Vagina (tissue), 2 donors: Measurements from ENCODE around the gene CHST6.

Experiments
- POLR2A ChIP-seq, 2 donors: fragments of 450-650 bp; IDR thresholded peaks; one replicate each; pipeline ENCODE4 v1.6.1; 2017; ENCODE audit warnings: antibody characterized with exemption in 2 of 2, mild to moderate bottlenecking in 2 of 2, moderate library complexity in 2 of 2
- POLR2AphosphoS5 ChIP-seq, 2 donors: sonication (generic); formaldehyde crosslinking; IDR thresholded peaks; one replicate each; pipeline ENCODE4 v1.9.0; 2017; ENCODE audit warnings: antibody characterized with exemption in 2 of 2, mild to moderate bottlenecking in 2 of 2, low read depth in 1 of 2; ENCODE audit not compliant: insufficient read depth in 1 of 2
- TF ChIP-seq, protein P1 (sequence below), 3 experiments: fragments of 450-650 bp in 2 of 3; fragments of 200-600 bp in 1 of 3; sonication (generic) in 1 of 3; IDR thresholded peaks; one replicate each; pipeline ENCODE4 v1.5.1; 2017 to 2019; ENCODE audit warnings: antibody characterized with exemption in 3 of 3, mild to moderate bottlenecking in 2 of 3, moderate library complexity in 2 of 3

GRCh38 chr16:75486676-75487313 lies 8.4 kb downstream of the CHST6 start:
- TF ChIP-seq, protein P1, sequence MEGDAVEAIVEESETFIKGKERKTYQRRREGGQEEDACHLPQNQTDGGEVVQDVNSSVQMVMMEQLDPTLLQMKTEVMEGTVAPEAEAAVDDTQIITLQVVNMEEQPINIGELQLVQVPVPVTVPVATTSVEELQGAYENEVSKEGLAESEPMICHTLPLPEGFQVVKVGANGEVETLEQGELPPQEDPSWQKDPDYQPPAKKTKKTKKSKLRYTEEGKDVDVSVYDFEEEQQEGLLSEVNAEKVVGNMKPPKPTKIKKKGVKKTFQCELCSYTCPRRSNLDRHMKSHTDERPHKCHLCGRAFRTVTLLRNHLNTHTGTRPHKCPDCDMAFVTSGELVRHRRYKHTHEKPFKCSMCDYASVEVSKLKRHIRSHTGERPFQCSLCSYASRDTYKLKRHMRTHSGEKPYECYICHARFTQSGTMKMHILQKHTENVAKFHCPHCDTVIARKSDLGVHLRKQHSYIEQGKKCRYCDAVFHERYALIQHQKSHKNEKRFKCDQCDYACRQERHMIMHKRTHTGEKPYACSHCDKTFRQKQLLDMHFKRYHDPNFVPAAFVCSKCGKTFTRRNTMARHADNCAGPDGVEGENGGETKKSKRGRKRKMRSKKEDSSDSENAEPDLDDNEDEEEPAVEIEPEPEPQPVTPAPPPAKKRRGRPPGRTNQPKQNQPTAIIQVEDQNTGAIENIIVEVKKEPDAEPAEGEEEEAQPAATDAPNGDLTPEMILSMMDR (IDR thresholded peaks at IDR 0.05): no peak
- TF ChIP-seq POLR2A (IDR thresholded peaks at IDR 0.05): no peak
- no peak for TF ChIP-seq POLR2AphosphoS5 (IDR thresholded peaks at IDR 0.05; ENCODE audit: insufficient read depth in 1 of 2, low read depth in 1 of 2)
